Occipital lobe (tissue), 2 donors: ENCODE results near the gene NEUROG3. TPM values are rescaled to one million over a fixed set of nuclear protein-coding genes. Genes with fewer than 3 reads are reported as not detected.

Experiments used
- DNase-seq: peaks from one replicate; lab custom pipeline; 2025; lab: John Stamatoyannopoulos, UW
- total RNA-seq: library from RNA; depleted of rRNA; stranded (reverse); fragments of >200 nt; gene quantifications from one replicate; pipeline ENCODE4 v1.2.3, GENCODE V29; 2014

NEUROG3 gene, protein sequence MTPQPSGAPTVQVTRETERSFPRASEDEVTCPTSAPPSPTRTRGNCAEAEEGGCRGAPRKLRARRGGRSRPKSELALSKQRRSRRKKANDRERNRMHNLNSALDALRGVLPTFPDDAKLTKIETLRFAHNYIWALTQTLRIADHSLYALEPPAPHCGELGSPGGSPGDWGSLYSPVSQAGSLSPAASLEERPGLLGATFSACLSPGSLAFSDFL
- not detected for total RNA-seq

- no peak for DNase-seq
These were observed at the start of gene NEUROG3 for GRCh38 chr10:69573056-69573806. Gene NEUROG3, minus strand, starts transcription at chr10:69573422. Its CDS starts 379 bp downstream, at chr10:69573043.

- no peak for DNase-seq
These were observed 47.4 kb upstream of the NEUROG3 start for GRCh38 chr10:69620625-69621024.

- no peak for DNase-seq
These were observed 46.4 kb upstream of the NEUROG3 start for GRCh38 chr10:69619626-69620025.

GRCh38 chr10:69618746-69619145, 45.5 kb upstream of the NEUROG3 start:
- no peak for DNase-seq

- no peak for DNase-seq
These were observed 43.1 kb upstream of the NEUROG3 start for GRCh38 chr10:69616358-69616757.

DNA sequence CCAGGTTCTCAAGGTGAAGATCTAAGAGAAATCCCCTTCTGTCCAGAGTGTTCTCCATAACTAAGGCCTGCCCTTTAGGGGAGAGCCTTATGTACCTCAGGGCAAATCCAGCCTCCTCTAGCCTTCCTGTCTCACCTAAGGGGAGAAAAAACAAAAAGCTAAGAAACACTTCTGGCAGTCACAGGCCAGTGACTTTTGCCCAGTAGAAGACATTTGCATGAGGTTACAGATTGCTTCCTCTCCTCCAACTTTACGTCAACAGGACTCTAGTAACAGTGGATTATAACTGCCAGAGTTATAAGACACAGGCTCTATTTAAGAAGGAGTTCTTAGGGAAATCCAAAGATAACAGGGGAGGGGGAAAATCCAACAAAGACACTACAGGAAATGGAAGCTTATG, 40.9 kb upstream of the NEUROG3 start:
- DNase-seq = no peak

DNA sequence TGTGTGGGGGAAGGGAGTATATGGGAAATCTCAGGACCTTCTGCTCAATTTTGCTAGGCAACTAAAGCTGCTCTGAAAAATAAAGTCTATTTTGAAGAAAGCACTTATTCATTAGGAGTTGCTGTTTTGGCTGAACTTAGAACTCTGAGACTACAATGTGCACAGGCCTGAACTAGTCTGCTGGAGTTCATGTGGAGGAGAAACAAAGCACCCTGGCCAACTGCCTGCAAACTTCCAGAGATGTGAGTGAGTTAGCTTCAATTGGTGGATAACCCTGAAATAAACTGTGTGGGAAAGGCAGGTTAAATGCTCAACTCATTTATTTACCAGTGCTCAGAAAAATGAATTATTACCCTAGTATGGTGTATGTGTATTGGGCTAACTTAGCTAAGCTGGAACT, 39.5 kb upstream of the NEUROG3 start:
- DNase-seq = no peak

DNA sequence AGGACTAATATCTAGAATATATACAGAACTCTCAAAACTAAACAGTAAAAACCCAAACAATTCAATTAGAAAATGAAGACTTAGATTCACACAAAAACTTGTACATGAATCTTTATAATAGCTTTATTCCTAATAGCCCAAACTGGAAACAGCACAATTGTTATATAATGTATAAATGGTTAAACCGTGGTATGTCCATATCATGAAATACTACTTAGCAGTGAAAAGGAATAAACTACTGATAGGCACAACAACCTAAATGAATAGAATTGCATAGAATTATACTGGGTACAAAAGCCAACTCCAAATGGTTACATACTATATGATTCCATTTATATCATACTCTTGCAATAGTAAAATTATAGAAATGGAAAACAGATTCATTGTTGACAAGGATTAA, 35.9 kb upstream of the NEUROG3 start:
- no peak for DNase-seq

DNA sequence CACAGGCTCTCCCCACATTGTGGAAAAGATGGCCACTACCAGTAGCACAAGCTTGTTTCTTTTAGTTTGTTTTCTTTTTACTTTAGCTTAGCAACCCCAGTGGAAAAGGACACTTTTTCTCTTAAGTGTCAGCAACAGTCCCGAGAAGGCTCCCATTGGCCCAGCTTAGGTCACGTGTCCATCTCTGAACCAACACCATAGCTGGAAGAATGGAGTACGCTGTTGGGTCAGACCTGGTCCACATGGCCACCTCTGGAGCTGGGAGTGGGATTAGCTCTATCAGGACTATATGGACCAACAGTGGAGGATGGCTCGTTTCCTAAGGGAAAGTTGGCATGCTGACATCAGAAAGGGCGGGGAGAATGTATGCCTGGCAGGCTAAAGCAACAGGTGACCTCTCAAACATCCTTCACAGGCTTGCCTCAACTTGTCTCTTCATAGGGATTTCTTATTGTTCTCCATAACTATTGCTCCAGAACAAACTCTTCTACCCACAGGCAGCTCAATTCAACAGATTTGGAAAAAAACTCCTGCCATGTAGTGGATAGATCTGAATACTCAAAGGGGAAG, 27.6 kb upstream of the NEUROG3 start:
- DNase-seq = no peak

GRCh38 chr10:69588358-69588757, 15.1 kb upstream of the NEUROG3 start:
- DNase-seq = no peak

DNA sequence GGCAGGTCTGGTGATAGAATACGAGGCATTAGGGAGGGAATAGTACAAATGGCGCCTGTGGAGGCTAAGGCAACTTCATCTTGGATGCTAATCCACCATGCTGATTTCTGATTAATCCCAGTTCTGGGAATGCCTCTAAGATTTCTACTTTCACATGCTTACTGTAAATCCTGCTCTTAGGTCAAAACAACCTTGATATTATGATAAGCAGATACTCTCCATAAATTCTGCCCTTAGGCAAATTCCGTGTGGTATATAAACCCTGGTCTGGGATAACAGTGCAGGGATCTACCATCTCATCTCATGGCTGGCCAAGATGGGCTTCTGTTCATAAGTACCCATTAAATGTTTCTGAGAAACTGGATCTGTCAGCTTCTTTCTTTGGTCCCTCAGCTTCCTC, 11.4 kb upstream of the NEUROG3 start:
- DNase-seq = no peak

DNA sequence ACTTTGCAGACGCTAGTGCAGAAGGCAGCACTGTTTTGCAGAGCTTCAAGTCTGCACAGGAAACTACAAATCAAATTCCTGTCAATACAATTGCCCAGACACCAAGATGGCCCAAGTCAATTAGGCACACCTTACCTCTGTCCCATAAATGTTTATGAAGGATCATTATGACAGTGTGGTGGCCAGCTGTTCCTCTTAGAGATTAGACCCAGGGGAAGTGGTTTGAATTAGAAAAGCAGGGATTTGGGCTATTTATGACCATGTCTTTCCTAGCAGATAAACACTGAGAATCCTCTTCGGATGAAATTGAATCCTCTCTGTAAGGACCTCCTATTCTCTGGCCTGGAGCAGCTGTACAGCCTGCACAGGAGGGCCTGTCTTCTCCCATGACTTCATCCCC, 9.9 kb upstream of the NEUROG3 start:
- no peak for DNase-seq

GRCh38 chr10:69580435-69580834, 7.2 kb upstream of the NEUROG3 start:
- no peak for DNase-seq

GRCh38 chr10:69579464-69580060, 6.3 kb upstream of the NEUROG3 start:
- DNase-seq = no peak

DNA sequence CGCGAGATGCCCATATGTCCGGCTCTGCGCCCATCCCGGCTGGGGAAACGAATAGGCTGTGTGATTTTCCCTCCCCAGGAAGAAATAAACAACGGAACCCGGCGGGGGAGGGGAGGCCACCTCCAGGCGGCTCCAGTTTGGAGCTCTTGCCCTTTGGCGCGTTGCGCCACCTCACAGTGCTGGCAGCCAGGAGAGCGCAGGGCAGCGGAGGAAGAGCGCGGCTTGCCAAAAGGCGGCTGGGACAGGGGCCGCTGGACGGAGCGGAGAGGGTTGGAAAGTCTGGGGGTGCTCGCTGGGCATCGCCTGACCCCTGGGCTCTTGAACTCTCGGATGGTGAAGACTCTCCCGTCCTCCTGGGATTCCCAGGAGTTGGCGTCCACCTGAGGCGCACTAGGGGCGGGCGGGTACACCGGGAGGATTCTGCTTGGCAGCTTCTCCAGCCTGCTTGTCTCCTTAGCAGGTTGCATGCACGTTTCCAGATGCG, 5.3 kb upstream of the NEUROG3 start:
- DNase-seq = no peak

DNA sequence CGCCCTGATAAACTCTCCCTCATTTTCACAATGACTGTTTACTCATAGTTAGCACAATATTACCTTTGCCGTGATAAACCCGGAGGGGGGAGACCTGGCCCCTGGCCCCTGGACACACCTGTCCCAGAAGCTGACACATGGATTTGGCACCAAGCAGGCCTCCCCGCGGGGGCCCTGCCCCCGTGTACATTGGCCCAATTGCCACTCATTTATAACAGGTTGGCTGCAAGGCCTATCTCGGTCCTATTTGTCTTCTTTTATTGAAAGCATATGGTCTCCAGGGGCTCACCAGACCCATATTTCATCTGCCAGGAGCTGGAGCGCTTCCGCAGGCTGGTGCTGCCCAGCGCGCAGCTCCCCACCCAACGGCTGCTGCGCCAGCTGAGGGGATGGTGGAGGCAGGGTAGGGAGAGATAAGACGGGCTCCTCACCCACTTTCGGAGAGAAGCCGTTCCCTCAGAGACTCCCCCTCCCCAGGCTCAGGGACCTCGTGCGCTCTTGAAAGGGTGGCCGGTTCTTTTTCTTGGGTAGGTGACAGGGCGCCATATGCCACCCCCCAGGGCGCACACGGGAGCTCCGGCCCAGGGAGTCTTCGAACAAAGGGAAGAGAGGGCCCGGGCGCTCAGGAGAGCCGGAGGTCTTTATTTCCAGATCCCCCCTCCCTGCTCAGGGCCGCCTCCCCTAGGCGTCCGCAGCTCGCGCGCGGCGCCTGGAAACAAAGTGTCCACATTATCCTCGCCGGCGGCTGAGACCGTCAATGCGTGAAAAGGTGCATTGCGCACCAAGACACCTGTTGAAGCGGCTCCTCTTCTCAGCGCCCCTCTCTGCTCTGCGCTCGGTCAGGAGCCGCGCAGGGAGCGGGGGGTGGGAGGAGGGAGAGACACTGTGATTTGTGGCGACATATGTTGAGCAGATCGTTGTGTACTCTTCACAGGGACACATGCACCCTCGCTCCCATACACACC, 4.3 kb upstream of the NEUROG3 start:
- no peak for DNase-seq

- no peak for DNase-seq
These were observed 3.3 kb upstream of the NEUROG3 start for GRCh38 chr10:69576334-69577011.

- no peak for DNase-seq
These were observed 2.0 kb upstream of the NEUROG3 start for GRCh38 chr10:69575164-69575722.

GRCh38 chr10:69574571-69574978, 1.4 kb upstream of the NEUROG3 start:
- no peak for DNase-seq
